Stimulated activated CD8-positive, alpha-beta memory T cell treated with anti-CD3 and anti-CD28 coated beads, Interleukin-4, amount 100 ng/mL, for 24 hours (primary cell): ENCODE data around the gene APPBP2.
"Not testable (repeated sequence)": the region's sequence is repeated elsewhere in the genome, so short reads cannot be mapped to it uniquely, and the experiment has no call there.

Experiments
- DNase-seq: peaks from one replicate; pipeline ENCODE4 v3.0.0-alpha.2; 2020; ENCODE audit warnings: low read depth

APPBP2 gene

GRCh38 chr17:60495260-60495659, 30.8 kb downstream of the APPBP2 start:
- no peak for DNase-seq

GRCh38 chr17:60493847-60494321, 32.2 kb downstream of the APPBP2 start:
- no peak for DNase-seq

GRCh38 chr17:60491771-60492170, 34.3 kb downstream of the APPBP2 start:
- DNase-seq, result no peak

GRCh38 chr17:60490594-60490993, 35.4 kb downstream of the APPBP2 start:
- not testable (repeated sequence) for DNase-seq

- no peak for DNase-seq
Measured at GRCh38 chr17:60481604-60482003, 44.4 kb downstream of the APPBP2 start.

GRCh38 chr17:60473788-60474187, 52.3 kb downstream of the APPBP2 start:
- DNase-seq, result no peak

GRCh38 chr17:60472449-60472848, 53.6 kb downstream of the APPBP2 start:
- DNase-seq, result no peak

- no peak for DNase-seq
Measured at GRCh38 chr17:60471451-60471850, 54.6 kb downstream of the APPBP2 start.

- no peak for DNase-seq
Measured at GRCh38 chr17:60468371-60468770, 57.7 kb downstream of the APPBP2 start.

- DNase-seq, result no peak
Measured at GRCh38 chr17:60464343-60464742, 61.7 kb downstream of the APPBP2 start.

- no peak for DNase-seq
Measured at GRCh38 chr17:60463157-60463835, 62.7 kb downstream of the APPBP2 start.

GRCh38 chr17:60461584-60461983, 64.5 kb downstream of the APPBP2 start:
- DNase-seq, result no peak

GRCh38 chr17:60457148-60457547, 68.9 kb downstream of the APPBP2 start:
- no peak for DNase-seq

GRCh38 chr17:60455378-60455777, 70.7 kb downstream of the APPBP2 start:
- DNase-seq, result no peak

GRCh38 chr17:60451965-60452364, 74.1 kb downstream of the APPBP2 start:
- no peak for DNase-seq

GRCh38 chr17:60451071-60451470, 75.0 kb downstream of the APPBP2 start:
- no peak for DNase-seq

GRCh38 chr17:60447375-60447774, 78.7 kb downstream of the APPBP2 start:
- no peak for DNase-seq

GRCh38 chr17:60445144-60445543, 80.9 kb downstream of the APPBP2 start:
- no peak for DNase-seq

- no peak for DNase-seq
Measured at GRCh38 chr17:60443713-60444112, 82.3 kb downstream of the APPBP2 start.

GRCh38 chr17:60442271-60443173, 83.5 kb downstream of the APPBP2 start:
- no peak for DNase-seq

- no peak for DNase-seq
Measured at GRCh38 chr17:60439501-60439900, 86.5 kb downstream of the APPBP2 start.

- DNase-seq, result no peak
Measured at GRCh38 chr17:60436676-60437075, 89.4 kb downstream of the APPBP2 start.
